ENCODE measurements around the gene RANBP3. TPM values are rescaled to one million over a fixed set of nuclear protein-coding genes. Genes with fewer than 3 reads are reported as not detected.

Gene RANBP3
- total and polyA plus RNA-seq, 2 experiments from 2014 or later: 40.2 to 98.3 TPM

- TF ChIP-seq REST (IDR thresholded peaks at IDR 0.05; ENCODE audit: unreplicated experiment): no peak
- TF ChIP-seq JUNB (IDR thresholded peaks at IDR 0.05; ENCODE audit: unreplicated experiment): no peak
Observed at GRCh38 chr19:5964816-5965565, 12.9 kb downstream of the RANBP3 start (continued).

- Mint-ChIP-seq H3K9me3 (no peaks in the 10 kb centered on the region), H3K27me3 (ENCODE audit: insufficient read depth, low read depth, poor library complexity) (peaks cover 16% of the 10 kb centered on the region), H3K27ac (peak overlapping the region; percentile 36; the same call in 1 of the 2 replicates), H3K36me3 (ENCODE audit: low read depth) (no peaks in the 10 kb centered on the region; the same call in 2 of the 3 replicates), H3K4me3 (no peak overlapping the region), H3K4me1 (peaks cover 74% of the 10 kb centered on the region)
- DNase-seq (ENCODE audit: low spot score): no peak
- Histone ChIP-seq H4K20me1 (replicated peaks; ENCODE audit: insufficient read depth) (peaks cover 74% of the 10 kb centered on the region), H3K27me3 (ENCODE audit: insufficient read depth) (no peaks in the 10 kb centered on the region), H3K36me3 (ENCODE audit: insufficient read depth) (no peaks in the 10 kb centered on the region), H3K9me2 (ENCODE audit: insufficient read depth) (no peaks in the 10 kb centered on the region), H3K27ac (ENCODE audit: low read depth) (no peak overlapping the region), H3K79me2 (replicated peaks; ENCODE audit: insufficient read depth) (peaks cover 92% of the 10 kb centered on the region), H3K4me2 (no peak overlapping the region), H3K4me1 (ENCODE audit: insufficient read depth) (peaks cover 26% of the 10 kb centered on the region), H3F3A (replicated peaks; ENCODE audit: low read depth) (peaks cover 6% of the 10 kb centered on the region; the same call in 1 of the 2 replicates), H2AFZ (no peak overlapping the region), H3K4me3 (no peak overlapping the region)
- no peak for ATAC-seq
- TF ChIP-seq REST (IDR thresholded peaks at IDR 0.05; ENCODE audit: unreplicated experiment) (no peak), ZNF114 (CRISPR knock-in tag; IDR thresholded peaks at IDR 0.05) (no peak), POLR2AphosphoS5 (IDR thresholded peaks at IDR 0.05; ENCODE audit: low read depth) (no peak), CTCF (conservative IDR thresholded peaks at IDR 0.05; ENCODE audit: low read depth in 2 of 2) (no peak), ETS1 (IDR thresholded peaks at IDR 0.05) (no peak), JUNB (IDR thresholded peaks at IDR 0.05; ENCODE audit: unreplicated experiment) (no peak)
Observed at GRCh38 chr19:5963855-5964254, 14.1 kb downstream of the RANBP3 start.
